HL-60/S4 treated with phorbol 12-myristate 13-acetate at 8.2 ng/mL for 4 days and 3 days (cell line): Measurements from ENCODE around the gene LAPTM4A.

Experiments
- in situ Hi-C: fragments of 300-500 bp; cut with MboI; formaldehyde crosslinking; loops from 2 replicates; pipeline ENCODE4 v1.15.0; 2022; ENCODE audit warnings: low sequenced_read_pairs

The LAPTM4A gene

DNA sequence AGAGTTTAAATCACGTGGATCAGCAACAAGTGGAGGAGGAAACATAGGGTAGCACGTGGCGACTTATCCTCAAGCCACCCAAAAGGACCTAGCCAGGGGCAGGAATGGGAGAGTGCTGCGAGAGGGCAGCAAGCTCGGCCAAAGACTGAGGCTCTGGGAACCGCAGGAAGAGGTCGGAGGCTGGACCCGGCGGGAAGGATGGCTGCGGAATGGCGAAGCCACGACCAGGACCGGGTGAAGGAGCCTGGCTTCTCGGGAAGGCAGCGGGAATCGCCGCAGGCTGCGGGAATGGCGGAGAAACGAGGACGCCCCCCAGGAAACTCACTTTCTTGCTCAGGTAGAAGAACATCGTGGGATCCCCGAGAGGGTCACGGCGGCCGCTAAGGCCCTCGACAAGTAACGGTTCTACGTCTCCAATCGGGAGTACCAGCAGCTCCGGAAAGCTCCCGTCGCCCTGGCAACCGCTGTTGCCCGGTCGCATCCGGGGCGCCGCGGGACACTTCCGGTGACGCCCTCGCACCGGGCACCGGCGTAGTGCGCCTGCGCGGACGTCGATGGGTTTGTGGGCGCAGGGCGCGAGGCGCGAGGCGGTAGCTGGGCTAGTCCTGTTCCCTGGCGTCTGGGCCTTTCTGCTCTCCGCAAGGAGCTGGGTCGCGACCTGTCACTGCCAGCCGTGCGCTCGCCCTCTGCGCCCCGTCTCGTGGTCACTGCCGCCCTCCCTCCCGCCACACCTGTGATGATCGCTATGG, 61.6 kb downstream of the LAPTM4A start, which contains the start of gene WDR35:
Gene WDR35 (minus strand): TSS at position 439 of the 749 bp plus-strand sequence. CDS start 90 bp downstream, at position 349.
- in situ Hi-C loops: no loop called here

DNA sequence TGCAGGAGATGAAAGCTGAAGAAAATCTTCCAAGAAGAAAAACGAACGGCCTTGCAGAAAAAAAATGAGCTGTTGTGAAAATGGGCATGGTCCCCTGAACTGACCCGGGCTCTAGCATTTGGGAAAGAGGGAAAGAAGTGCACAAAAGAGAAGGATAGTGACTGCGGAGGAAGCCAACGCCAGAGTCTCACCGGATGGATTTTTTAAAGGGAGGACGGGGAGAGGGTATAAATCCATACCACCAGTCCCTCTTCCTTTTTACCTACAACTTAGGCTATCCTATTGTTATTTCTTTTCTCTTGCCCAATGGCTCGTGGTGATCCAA, 62.1 kb downstream of the LAPTM4A start:
- in situ Hi-C loops: no loop called here

DNA sequence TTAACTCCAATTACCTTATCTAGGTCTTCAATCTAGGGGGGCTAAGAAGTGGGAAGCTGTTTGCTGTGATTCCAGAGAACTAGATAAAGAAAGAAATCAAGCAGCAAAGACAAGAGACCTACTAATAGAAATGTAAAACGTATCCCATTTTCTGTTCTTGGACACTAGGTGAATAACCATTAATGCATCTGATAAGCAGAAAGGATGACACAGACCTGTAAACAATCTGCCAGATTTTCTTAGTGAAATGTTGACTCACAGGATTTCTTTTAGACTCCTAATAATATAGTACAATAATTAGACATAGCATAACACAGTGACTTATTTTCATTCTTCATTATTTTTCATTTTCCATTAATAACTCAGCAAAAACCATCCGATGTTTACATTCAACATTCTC, 62.8 kb downstream of the LAPTM4A start:
- in situ Hi-C loops: no loop called here

DNA sequence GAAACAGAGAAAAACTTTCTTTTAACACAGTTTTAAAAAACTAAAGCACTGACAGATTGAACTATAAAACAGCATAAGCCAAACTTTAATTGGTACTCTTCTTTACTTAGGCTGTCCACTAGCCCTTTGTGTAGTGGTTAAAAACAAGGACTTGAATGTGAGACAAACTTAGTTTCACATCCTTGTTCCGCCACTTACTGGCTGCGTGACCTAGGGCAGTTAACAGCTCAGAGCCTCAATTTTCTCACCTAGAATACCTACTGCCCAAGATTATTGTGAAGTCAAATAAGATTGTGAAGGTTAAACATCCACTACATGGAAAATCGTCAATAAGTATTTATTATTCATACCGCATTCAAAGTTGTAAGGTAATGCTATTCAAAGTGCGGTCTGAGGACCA, 63.5 kb downstream of the LAPTM4A start:
- in situ Hi-C loops: no loop called here
